Measurements from ENCODE around the gene KCNK4. TPM values are rescaled to one million over a fixed set of nuclear protein-coding genes. Genes with fewer than 3 reads are reported as not detected.
"Not testable (repeated sequence)": the region's sequence is repeated elsewhere in the genome, so short reads cannot be mapped to it uniquely, and the experiment has no call there.

KCNK4 gene
- total RNA-seq, 1 donor from 2014 or later, result not detected

DNA sequence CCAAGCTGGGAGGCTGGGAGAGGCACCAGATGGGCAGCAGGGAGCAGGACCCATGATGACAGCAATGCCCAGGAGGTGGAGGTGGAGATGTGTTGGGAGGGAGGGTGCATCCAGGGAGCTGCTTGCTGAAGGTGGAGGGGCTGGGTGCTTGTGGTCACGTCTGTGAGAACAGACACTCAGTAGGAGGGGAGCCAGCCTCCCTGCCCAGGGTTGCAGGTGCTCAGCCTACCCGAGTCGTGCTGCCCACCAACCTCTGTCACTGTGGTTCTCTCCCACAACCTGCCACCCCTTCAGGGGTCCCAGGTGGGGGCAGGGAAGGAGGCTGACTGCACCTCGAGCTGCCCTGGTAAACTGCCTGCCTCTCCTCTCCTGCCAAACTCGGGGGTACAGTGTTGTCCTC, 32.3 kb downstream of the KCNK4 start:
- no peak for DNase-seq (ENCODE audit: low read depth in 2 of 2)

DNA sequence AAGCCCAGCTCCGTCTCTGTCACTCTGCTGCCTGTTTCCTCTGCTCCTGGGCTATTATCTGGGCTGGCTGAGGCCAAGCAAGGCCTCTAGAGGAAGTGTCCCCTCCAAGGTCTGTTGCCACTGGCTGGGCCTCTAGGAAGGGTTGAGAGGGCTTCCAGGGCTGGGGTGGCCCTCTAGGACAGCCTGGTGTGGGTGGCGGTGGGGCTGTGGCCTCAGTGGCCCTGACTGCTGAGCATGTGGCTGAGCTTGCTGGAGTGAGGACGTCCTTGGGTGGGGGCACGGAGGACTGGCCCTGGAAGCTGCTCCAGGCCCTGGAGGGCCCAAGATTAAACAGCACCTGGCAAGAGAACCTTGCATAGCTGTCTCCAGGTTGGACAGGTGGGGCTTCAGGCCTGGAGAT, 32.9 kb downstream of the KCNK4 start:
- DNase-seq (ENCODE audit: low read depth in 2 of 2), result not testable (repeated sequence)

DNA sequence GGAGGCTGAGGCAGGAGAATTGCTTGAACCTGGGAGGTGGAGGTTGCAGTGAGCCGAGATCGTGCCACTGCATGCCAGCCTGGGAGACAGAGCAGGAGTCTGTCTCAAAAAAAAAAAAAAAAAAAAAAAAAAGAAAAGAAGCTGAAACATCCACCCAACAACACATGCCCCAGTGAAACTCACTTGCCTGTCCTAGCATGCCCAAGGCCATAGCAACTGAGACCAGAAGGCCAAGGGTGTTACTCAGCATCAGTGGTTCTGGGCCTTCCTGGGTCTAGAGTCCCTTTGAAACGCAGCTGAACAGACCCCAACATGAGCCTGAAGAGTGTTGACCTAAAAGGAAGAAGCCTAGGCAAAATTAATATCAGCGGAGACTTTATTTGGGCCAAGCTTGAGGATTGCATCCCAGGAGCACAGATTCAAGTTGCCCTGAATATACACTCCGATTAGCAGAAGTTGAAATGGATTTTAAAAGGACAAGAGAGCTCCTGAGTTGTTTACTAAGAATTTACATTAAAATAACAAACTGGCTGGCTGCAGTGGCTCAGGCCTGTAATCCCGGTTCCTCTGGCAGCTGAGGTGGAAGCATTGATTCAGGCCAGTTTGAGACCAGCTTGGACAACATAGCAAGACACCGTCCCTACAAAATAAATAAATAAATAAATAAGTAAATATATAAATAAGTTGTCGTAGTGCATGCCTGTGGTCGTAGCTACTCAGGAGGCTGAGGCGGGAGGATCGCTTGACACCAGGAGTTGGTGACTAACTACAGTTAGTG, 33.8 kb downstream of the KCNK4 start:
- no peak for DNase-seq (ENCODE audit: low read depth in 2 of 2)

DNA sequence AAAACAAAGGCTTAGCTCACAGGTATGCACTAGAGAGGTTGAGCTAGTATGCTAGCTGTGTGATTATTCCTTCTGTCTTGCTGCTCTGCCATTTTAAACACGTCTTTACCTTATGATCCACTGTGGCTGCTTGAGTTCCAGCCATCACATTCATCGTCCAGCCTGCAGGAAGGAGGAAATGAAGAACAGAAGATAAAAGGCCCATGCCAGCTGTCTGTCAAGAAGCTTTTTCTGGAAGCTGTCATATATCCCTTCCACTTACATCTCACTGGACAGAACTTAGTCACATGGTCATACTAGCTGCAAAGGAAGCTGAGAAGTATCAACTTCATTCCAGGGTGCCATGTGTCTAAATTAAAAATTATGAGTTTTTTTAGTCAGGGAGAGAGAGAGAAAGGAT, 36.3 kb downstream of the KCNK4 start:
- no peak for DNase-seq (ENCODE audit: low read depth in 2 of 2)

DNA sequence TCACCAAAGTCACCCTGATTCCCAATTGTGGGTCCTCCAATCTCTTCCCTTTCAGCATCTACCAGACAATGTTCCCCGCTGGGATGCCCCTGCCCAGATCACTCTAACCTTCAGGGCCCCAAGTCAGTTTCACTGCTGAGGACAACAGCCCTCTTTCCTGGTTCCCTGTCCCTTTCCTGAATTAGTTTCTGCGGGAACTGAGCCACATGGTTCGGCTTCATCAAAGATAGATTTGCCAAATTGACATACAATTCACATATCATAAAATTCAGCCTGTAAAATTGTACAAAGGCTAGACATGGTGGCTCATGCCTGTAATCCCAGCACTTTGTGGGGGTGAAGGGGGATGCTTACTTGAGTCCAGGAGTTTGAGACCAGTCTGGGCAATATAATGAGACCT, 36.9 kb downstream of the KCNK4 start:
- no peak for DNase-seq (ENCODE audit: low read depth in 2 of 2)

DNA sequence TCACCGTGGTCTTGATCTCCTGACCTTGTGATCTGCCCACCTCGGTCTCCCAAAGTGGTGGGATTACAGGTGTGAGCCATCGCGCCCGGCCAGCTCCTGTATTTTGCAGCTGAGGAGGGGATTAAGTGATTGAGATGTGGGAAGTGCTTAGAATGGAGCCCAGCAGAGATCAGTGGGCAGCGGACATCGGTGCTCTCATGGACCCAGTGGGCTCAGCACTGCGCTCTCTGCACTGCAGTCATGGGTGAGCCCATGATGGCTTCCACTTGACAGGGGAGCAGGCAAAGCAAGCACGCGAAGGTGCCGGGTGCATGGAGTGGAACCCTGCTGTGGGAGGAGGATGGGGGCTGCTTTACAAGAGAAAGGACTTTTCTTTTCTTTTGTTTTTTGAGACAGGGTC, 39.8 kb downstream of the KCNK4 start:
- no peak for DNase-seq (ENCODE audit: low read depth in 2 of 2)

DNA sequence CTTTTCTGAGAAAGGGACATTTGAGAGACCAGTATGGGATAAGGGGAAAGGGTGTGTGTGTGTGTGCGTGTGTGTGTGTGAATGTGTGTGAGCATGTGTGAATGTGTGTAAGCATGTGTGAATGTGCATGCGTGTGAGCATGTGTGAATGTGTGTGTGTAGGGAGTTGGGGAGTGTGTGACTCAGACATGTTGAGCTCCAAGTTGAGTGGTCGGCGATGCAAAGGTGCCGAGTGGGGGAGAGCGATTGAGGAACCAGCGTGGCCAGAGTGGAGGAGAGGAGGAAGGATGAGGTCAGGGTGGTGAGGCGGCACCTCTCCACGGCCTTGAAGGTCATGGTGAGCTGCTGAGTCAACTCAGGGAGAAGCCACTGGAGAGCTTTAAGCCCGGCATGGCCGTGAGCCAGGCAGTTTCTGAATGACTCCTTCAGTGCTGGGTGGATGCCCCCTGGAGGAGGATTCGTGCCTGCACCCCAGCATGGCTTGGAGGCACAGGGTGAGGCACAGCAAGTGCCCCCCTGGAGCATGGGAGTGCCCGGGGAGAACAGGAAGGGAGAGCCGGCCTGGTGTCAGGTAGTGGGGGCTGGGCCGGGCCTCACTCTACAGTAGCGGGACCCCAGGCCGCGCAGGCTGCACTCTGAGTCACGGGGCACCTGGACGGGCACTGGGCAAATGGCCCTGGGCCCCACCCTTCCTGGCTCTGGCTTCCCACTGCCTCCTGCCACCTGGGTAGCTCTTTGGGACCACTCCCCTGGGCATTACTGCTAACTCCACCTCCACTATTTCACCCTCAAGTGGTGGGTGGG, 40.7 kb downstream of the KCNK4 start:
- DNase-seq (ENCODE audit: low read depth in 2 of 2), result peak; percentile 66 to 83

DNA sequence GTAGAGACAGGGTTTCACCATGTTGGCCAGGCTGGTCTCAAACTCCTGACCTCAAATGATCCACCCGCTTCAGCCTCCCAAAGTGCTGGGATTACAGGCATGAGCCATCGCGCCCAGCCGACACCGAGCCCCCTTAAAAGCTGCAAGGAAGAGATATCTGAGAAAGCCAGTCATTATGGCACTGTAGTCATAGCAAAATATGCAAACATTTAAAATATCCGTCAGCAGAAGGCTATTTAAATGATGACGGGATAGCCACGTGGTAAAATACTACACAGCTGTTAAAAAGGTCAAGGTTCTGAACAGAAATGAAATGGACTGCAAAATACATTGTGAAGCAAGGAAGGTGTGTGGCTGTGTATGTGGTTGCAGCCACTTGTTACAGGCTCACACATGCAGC, 42.5 kb downstream of the KCNK4 start:
- no peak for DNase-seq (ENCODE audit: low read depth in 2 of 2)

DNA sequence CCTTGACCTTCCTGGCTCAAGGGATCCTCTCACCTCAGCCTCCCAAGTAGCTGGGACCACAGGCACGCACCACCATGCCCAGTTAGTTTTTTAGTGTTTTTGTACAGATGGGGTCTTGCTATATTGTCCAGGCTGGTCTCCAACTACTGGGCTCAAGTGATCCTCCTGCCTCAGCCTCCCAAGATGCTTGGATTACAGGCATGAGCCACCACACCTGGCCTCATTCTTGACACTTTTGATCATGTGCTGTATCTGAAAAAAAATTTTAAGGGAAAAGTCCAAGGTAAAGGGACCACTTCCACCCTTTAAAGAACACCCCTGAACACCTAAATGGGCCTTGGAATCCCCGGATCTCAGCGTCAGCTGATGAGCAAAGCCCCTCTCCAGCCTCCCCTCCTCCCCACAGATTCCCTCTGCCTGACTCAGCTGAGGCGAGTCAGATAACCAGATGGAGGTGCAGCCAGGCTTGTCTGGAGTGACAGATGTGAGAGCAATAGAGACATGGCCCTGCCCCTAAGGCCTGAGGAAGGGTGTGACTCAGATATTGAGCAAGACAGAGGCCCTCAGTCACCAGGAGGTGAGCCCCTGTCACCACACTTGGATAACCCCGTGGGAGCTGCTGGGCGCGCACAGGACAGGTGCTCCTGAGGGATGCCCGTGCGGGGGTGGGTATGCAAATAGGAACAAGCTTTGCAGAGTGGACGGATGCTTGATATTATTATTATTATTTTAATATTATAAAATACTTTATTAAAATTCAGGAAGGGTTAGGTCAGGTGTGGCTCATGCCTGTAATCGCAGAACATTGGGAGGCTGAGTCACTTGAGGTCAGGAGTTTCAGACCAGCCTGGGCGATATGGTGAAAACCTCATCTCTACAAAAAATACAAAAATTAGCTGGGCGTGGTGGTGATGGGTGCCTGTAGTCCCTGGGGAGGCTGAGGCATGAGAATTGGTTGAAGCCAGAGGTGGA, 43.9 kb downstream of the KCNK4 start:
- DNase-seq (ENCODE audit: low read depth in 2 of 2), result peak in 1 of 2 donors; percentile 79

DNA sequence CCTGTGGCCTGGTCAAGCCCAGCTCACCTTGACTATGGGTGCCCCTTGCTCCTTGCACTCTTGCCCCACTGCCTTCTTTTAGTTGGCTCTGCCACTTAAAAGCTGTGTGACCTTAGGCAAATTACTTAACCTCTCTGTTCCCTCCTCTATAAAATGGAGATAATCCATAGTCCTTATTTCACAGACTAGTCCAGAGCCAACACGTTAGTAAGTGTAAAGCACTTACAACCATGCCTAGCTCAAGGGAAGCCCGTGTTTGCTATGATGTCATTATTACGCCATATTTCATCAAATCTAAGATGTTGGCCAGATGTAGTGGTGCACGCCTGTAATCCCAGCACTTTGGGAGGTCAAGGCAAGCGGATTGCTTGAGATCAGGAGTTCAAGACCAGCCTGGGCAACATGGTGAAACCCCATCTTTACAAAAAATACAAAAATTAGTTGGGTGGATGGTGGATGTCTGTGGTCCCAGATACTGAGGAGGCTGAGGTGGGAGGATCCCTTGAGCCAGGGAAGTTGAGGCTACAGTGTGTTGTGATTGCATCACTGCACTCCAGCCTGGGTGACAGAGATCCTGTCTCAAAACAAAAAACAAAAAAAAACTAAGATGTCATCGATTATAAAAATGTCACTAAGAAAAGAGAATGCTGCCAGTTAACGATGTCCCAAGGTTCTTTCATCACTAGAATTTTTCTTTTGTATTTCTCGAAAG, 46.6 kb downstream of the KCNK4 start:
- no peak for DNase-seq (ENCODE audit: low read depth in 2 of 2)

DNA sequence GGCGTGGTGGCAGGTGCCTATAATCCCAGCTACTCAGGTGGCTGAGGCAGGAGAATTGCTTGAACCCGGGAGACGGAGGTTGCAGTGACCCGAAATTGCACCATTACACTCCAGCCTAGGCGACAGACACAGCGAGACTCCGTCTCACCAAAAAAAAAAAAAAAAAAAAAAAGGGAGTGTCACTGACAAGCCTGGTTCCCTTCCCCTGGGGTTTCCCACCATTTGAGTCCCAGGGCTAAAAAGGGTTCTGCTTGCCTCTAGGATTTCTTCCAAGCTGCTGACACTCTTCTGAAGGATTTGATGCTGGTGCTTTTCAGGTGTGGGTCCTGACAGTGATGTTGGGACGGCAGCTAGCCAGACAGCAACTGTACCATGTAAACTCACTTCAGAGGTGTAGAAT, 47.6 kb downstream of the KCNK4 start:
- DNase-seq (ENCODE audit: low read depth in 2 of 2), result no peak

DNA sequence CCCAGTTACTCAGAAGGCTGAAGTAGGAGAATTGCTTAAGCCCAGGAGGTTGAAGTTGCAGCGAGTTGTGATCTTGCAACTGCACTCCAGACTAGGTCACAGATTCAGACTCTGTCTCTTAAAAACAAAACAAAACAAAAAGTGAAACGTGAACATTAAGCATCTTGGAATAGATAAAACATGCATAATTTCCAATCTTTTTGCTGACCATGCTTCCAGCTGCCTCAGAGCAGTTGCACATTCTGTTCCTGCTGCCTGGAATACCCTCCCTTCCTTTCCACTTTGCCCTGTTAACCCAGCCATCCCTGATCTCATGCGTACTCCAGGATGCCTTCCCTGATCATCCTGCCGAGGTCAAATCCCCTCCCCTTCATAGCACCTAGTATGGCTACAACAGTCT, 48.2 kb downstream of the KCNK4 start:
- DNase-seq (ENCODE audit: low read depth in 2 of 2), result no peak

DNA sequence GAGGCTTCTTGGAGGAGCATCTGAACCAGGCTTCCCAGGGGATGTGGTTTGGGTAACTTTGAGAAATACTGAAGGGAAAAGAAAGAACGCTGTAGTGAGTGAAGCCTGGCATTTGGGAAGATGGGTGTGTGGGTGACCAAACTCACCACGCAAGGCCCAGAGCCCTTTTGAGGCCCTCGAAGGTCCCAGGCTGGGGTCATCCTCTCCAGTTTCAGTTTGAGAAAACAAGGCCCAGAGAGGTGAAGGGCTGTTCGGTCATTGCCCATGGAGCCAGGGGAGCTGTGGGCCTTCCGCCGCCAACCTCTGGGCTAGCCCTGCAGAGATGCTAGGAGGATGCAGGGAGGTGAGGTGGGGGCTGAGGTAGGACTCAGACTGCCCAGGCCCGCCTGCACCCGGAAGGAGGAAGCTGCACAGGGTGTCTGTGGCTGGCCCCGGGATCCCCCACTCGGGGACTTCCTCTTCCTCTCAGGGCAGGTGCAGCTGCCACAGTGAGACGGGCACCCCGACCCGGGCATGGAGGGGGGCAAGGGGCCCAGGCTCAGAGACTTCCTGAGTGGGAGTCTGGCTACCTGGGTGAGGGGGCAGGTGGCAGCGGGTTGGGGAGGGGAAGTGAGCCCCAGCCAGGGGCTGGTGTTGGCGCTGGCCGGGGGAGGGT, 48.8 kb downstream of the KCNK4 start, which contains the start of gene CCDC88B:
CCDC88B (plus strand) TSS at position 451 of the 655 bp plus-strand sequence; CDS start at position 514, 63 bp downstream.
- DNase-seq (ENCODE audit: low read depth in 2 of 2), result no peak

DNA sequence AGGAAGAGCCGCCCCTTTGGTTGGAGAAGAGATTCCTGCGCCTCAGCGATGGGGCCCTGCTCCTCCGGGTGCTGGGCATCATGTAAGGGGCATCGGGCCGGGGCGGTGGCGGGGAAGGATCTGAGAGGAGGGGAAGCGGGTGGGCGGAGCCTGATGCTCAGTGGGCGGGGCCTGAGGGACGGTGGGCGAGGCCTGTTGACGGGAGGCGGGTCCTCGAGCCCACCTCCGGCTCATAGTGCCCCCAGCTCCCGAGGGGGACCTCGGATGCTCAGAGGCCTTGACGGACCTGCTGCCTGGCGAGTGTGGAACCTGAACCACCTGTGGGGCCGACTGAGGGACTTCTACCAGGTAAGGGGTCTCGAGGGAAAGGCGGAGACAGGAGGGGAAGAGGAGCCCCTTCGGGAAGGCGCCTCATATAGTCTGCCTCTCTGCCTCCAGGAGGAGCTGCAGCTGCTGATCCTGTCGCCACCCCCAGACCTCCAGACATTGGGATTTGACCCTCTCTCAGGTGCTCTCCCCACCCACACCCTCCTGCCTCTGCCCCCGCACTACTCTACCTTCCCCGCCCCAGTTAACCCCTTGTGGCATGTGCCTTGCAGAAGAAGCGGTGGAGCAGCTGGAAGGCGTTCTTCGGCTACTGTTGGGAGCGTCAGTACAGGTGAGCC, 49.7 kb downstream of the KCNK4 start:
- DNase-seq (ENCODE audit: low read depth in 2 of 2), result no peak

DNA sequence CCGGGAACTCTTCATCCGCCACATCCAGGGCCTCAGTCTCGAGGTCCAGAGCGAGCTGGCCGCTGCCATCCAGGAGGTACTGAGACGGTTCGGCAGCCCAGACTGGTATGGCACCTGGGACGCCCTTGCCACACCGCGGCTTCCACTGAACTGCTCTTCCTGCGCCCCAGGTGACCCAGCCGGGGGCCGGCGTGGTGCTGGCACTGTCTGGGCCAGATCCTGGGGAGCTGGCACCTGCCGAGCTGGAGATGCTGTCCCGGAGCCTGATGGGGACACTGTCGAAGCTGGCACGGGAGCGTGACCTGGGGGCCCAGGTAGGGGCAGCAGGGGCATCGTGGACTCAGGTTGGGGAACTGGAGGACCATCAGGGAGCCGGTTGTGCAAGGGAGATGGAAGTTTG, 50.3 kb downstream of the KCNK4 start:
- DNase-seq (ENCODE audit: low read depth in 2 of 2), result no peak

DNA sequence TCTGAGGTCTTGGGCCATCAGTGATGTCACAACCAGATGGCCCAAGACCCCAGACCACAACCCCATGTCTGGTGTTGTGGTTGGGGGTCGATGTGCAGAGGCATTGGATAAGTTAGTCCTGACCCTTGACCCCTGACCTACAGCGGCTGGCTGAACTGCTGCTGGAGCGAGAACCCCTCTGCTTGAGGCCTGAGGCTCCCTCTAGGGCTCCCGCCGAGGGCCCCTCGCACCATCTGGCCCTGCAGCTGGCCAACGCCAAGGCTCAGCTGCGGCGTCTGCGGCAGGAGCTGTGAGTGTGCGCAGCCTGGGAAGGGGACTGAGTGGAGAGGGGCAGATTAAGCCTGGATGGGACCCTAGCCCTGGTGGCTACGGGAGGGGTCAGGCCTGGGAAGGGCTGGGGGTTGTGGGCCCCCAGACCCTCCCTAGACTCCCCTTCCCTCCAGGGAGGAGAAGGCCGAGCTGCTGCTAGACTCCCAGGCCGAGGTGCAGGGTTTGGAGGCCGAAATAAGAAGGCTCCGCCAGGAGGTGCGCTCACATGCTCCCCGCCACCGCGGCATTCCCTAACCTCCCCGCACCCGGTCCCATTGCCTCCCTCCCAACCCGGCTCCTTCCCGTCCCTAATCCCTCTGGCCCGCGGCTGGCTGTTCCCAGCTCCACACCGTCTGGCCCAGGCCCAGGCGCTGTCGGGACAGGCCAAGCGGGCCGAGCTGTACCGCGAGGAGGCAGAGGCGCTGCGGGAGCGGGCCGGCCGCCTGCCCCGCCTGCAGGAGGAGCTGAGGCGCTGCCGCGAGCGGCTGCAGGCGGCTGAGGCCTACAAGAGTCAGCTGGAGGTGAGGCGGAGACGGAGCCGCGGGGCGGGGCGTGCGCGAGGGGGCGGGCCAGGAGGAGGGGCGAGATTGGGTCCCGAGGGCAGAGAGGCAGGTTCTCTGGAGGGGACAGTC, 51.0 kb downstream of the KCNK4 start:
- DNase-seq (ENCODE audit: low read depth in 2 of 2), result peak; percentile 52 to 86

DNA sequence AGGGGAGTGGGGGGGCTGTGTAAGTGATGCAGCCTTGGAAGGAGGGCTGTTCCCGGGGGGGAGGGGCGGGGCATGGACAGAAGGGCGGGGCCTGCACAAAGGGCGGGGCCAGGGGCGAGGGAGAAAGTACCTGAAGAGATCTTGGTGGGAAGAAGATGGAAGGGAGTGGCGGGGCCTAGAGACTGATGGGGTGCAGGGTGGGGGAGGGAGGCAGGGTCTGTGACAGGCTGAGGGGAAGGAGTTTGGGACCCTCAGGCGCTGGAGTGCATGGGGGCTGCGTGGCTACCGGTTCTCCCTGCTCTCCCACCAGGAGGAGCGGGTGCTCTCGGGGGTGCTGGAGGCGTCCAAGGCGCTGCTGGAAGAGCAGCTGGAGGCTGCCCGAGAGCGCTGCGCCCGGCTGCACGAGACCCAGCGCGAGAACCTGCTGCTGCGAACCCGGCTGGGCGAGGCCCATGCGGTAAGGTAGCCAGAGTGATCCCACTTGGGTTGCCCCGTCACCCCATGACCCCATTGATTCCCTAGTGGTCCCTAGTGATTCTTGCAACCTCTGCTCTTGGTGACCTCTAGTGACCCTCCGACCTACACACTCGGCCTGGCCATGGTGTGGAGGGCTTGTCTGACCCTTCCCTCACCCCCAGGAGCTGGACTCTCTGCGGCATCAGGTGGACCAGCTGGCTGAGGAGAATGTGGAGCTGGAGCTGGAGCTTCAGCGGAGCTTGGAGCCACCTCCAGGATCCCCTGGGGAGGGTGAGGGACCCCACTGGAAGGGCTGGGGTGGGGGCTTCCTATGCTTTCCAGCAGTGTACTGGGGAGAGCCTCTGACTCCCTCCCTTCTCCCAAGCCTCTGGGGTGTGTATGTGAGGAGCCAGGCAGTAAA, 52.0 kb downstream of the KCNK4 start:
- no peak for DNase-seq (ENCODE audit: low read depth in 2 of 2)

All from lung microvascular endothelial cell (primary cell).